ENCODE measurements around the gene NRF1.
A peak's percentile ranks its signal among the peaks of the same experiment; 100 is the strongest.

Gene NRF1

DNA sequence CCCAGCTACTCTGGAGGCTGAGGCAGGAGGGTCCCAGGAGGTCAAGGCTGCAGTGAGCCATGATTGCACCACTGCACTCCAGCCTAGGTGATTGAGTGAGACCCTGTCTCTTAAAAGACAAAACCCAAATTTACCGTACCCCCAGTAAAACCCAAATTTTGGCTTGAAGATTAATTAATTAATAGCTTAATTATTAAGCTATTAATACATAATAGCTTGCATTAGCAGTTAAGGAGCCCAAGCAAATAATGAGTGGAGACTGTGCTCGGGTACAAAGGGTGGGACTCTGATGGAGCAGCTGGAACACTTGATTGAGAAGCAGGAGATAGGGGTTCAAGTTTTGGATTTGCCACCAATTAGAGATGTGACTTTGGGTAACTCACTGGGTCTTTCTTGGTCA is 28.9 kb downstream of the NRF1 start:
- TF ChIP-seq, protein P1, sequence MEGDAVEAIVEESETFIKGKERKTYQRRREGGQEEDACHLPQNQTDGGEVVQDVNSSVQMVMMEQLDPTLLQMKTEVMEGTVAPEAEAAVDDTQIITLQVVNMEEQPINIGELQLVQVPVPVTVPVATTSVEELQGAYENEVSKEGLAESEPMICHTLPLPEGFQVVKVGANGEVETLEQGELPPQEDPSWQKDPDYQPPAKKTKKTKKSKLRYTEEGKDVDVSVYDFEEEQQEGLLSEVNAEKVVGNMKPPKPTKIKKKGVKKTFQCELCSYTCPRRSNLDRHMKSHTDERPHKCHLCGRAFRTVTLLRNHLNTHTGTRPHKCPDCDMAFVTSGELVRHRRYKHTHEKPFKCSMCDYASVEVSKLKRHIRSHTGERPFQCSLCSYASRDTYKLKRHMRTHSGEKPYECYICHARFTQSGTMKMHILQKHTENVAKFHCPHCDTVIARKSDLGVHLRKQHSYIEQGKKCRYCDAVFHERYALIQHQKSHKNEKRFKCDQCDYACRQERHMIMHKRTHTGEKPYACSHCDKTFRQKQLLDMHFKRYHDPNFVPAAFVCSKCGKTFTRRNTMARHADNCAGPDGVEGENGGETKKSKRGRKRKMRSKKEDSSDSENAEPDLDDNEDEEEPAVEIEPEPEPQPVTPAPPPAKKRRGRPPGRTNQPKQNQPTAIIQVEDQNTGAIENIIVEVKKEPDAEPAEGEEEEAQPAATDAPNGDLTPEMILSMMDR (IDR thresholded peaks at IDR 0.05; ENCODE audit: insufficient read depth, missing control alignments): no peak
- DNase-seq (ENCODE audit: insufficient read length, low spot score) (no peak), FAIRE-seq (no peak)

DNA sequence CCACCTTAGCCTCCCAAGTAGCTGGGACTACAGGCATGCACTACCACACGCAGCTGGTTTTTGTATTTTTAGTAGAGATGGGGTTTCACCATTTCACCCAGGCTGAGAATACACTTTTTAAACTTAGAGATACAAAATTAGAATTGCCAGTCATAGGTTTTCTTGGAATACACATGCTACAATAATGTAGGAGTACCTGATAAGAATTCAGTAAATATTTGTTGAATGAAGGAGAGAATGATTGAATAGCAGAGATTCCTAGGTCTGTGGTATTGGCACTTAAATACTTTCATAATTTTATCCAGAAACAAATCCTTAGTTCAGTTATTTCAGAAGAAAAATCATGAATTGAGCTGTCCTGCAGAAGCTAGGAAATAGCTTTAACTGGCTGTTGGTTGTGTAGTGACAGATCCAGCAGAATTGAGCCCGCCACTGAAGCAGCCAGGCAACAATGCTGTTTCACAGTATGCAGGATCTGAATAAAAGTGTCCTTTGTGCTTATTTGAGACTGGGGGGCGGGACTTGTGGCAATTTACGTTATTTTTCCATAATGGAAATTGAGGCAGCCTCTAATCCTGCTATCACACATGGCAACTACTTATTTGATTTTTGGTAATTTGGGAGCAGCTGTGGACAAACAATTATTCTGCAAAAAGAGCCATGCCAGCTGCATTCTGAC is 31.5 kb downstream of the NRF1 start:
- DNase-seq (ENCODE audit: insufficient read length, low spot score) (no peak), FAIRE-seq (no peak)
- TF ChIP-seq, protein P1 (IDR thresholded peaks at IDR 0.05; ENCODE audit: insufficient read depth, missing control alignments): no peak

DNA sequence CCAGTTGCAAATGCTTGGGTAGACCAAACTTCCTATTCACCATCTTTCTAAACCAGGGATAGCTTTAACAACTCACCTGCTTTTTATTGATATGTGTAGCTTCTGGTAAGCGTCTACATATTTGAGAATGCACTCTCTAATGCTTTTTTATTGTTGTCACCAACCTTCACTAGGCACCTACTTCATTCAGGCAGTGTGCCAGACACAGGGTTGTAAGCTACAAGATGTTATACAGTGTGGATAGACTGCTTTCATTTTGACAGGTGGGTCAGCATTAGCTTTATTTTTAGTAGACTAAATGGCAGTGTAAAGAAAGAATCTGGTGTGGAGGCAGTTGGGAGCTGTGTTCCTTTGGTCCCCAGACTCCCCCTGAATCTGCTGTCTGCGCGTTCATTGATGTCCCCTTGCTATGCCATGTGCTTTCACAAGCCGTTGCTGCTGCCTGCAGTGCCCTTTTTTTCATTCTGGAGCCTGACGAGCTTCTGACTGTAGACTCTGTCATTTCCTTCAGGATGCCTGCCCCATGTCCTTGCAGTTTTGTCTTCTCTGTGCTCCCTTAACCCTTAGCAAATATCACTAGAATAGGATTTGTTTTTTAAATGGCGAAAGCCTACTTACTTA is 32.1 kb downstream of the NRF1 start:
- DNase-seq (ENCODE audit: insufficient read length, low spot score) (no peak), FAIRE-seq (no peak)
- TF ChIP-seq, protein P1 (IDR thresholded peaks at IDR 0.05; ENCODE audit: insufficient read depth, missing control alignments): no peak

DNA sequence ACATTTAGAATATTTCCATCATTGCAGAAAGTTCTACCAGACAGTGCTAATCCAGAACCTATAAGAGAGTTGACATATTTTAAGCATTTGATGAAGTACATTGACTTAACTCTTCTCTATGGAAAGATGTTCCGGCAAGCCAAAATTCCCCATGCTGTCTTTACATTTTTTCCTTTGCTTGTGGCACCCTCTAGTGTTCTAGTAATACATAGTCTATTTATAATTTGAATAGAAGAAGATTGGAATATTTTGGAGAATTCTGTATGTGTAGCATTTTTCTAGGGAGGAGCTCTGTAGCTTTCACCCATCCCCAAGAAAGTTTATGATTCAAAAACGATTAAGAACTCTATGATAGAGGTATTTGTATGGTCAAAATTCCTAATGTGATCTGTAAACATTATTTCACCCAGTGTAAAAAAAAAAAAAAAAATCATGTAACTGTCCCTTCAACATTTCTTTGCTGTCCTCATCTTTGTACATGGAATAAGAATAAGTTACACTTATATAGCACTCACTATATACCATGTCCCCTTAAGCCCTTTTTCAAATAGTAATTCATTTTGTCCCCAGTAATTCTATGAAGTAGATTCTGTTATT is 33.2 kb downstream of the NRF1 start:
- DNase-seq (ENCODE audit: insufficient read length, low spot score): no peak
- TF ChIP-seq, protein P1 (IDR thresholded peaks at IDR 0.05; ENCODE audit: insufficient read depth, missing control alignments): peak; percentile 57
- FAIRE-seq: no peak

DNA sequence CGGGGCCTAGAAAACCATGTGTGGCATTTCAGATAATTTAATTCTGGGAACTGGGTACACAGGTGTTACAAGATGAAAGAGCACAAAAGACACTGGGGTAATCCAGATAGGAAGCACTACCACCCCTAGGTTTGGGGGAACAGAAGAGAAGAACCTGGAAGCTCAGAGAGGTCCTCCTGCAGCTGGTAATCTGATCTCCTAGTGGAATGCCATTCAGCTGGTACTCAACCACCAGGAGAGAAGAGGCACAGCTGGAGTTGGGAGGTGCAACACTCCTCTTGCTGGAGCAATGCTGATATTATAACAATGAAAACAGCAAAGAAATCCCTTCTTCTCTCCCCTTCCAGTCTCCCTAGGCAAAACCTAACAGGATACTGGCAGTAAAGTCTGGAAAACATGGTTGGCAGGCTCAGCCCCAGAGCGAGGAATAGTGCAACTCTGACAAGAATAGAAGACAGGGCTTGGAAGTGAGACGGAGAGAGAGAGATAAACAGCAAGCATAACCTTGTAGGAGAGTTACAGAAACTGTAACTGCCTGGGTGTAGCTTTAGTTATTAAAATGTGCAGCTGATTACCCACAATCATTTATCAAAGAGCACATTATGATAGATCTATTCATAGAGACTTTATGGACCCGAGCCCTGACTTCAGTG is 35.0 kb downstream of the NRF1 start:
- TF ChIP-seq, protein P1 (IDR thresholded peaks at IDR 0.05; ENCODE audit: insufficient read depth, missing control alignments): no peak
- no peak for DNase-seq (ENCODE audit: insufficient read length, low spot score)
- no peak for FAIRE-seq

DNA sequence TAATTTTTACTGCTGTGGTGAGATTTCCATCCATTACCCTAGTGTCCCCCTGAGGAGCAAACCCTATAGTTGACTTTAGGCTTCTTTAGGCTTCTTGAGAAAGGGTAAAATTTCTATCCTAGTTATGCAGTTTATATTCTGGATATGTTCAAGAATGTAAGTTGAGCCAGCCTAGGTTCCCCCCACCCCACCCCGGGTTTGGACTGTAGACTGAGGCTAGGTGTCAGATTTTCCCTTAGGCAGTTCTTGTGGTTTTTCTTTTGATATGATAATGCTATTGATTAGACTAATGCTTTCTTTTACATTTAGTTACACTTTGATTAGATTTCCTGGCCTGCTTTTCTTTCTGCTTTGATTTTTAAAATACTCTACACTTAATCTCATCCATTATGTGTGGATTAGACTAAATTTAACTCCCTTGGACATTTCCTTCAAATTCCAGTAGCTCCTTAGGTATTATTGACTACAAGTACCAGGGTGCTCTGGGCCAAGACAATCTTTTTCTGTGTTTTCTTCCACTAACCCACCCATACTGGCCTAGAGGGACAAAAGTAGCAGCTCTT is 37.7 kb downstream of the NRF1 start:
- DNase-seq (ENCODE audit: insufficient read length, low spot score) (no peak), FAIRE-seq (no peak)

More for the DNA sequence above, 37.7 kb downstream of the NRF1 start:
- TF ChIP-seq, protein P1 (IDR thresholded peaks at IDR 0.05; ENCODE audit: insufficient read depth, missing control alignments): no peak
